Activated T-helper 2 cell treated with anti-CD3 and anti-CD28 coated beads, Interferon-gamma antibody, Interleukin-2, Interleukin-4, amounts not matched to agents 10 μg/mL and 5 μg/mL and 100 μg/mL, durations not matched to agents 14 hours and 24 hours and 36 hours (primary cell): Measurements from ENCODE around the gene GSE1. TPM values are rescaled to one million over a fixed set of nuclear protein-coding genes. Genes with fewer than 3 reads are reported as not detected.

Experiments
- DNase-seq: peaks from one replicate; pipeline ENCODE4 v3.0.0; 2021; ENCODE audit warnings: low spot score
- H3K27ac Mint-ChIP-seq: one replicate; pipeline ENCODE4 v1.8.0; 2021; ENCODE audit warnings: mixed read lengths
- H3K27me3 Mint-ChIP-seq: one replicate; pipeline ENCODE4 v1.8.0; 2021; ENCODE audit warnings: low read depth, mixed read lengths
- H3K36me3 Mint-ChIP-seq: one replicate; pipeline ENCODE4 v1.8.0; 2021; ENCODE audit warnings: low read depth, mixed read lengths
- H3K4me1 Mint-ChIP-seq: one replicate; pipeline ENCODE4 v1.8.0; 2021; ENCODE audit warnings: low read depth, mixed read lengths
- H3K4me3 Mint-ChIP-seq: one replicate; pipeline ENCODE4 v1.8.0; 2021; ENCODE audit warnings: low read depth, mild to moderate bottlenecking, moderate library complexity, mixed read lengths
- H3K9me3 Mint-ChIP-seq: one replicate; pipeline ENCODE4 v1.8.0; 2021; ENCODE audit warnings: mixed read lengths
- intact Hi-C: fragments of 100-400 bp; cut with micrococcal nuclease; formaldehyde crosslinking; loops from one replicate; pipeline ENCODE4 v1.15.1; 2023
- total RNA-seq: library from RNA; stranded (reverse); gene quantifications from 2 replicates; pipeline ENCODE4 v1.2.3, GENCODE V29; 2022

GSE1 gene
- total RNA-seq, 1 donor from 2014 or later: 37.2 TPM

GRCh38 chr16:85659336-85659735 is 46.2 kb downstream of the GSE1 start:
- Mint-ChIP-seq H3K27me3 (no peaks in the 10 kb centered on the region), H3K4me1 (no peaks in the 10 kb centered on the region), H3K36me3 (peaks cover 40% of the 10 kb centered on the region), H3K9me3 (no peaks in the 10 kb centered on the region), H3K27ac (no peak overlapping the region), H3K4me3 (no peak overlapping the region)
- intact Hi-C loops: loop anchor here (1.0 kb wide), 1 partner anchor 59 kb away; no protein-coding TSS in a partner anchor
- no peak for DNase-seq

DNA sequence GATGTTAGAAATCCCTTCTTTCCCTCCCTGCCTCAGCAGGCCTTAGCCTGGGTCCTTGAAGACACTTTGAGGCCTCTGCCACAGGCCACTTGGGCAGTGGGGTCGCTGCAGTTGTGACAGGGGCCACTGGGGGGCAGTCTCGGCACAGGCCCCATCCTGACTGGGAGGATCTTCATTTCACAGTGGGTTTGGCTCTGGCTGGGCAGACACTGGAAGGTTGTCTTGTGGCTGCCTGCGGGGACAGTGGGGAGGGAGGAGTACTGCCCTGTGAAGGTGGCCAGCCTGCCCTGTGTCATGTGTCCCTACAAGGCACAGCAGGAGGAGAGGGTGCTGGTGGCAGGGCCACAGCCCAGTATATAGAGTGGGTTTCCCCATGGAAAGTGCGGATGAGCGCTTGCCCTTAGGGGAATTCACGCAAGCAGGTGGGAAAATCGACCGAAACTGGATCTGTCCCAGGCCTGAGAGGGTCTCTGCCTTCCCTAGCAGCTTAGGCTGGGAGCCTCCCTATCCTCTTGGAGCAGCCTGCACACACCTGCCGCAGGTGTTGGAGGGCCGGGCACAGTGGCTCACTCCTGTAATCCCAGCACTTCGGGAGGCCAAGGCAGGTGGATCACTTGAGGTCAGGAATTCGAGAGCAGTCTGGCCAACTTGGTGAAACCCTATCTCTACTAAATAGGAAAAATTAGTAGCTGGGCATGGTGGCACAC is 46.8 kb downstream of the GSE1 start:
- Mint-ChIP-seq H3K36me3 (peaks cover 46% of the 10 kb centered on the region), H3K4me1 (no peaks in the 10 kb centered on the region), H3K27me3 (no peaks in the 10 kb centered on the region), H3K27ac (no peak overlapping the region), H3K4me3 (no peak overlapping the region), H3K9me3 (no peaks in the 10 kb centered on the region)
- DNase-seq: peak; percentile 40
- intact Hi-C loops: loop anchor here (1.0 kb wide), 1 partner anchor 58 kb away; no protein-coding TSS in a partner anchor

DNA sequence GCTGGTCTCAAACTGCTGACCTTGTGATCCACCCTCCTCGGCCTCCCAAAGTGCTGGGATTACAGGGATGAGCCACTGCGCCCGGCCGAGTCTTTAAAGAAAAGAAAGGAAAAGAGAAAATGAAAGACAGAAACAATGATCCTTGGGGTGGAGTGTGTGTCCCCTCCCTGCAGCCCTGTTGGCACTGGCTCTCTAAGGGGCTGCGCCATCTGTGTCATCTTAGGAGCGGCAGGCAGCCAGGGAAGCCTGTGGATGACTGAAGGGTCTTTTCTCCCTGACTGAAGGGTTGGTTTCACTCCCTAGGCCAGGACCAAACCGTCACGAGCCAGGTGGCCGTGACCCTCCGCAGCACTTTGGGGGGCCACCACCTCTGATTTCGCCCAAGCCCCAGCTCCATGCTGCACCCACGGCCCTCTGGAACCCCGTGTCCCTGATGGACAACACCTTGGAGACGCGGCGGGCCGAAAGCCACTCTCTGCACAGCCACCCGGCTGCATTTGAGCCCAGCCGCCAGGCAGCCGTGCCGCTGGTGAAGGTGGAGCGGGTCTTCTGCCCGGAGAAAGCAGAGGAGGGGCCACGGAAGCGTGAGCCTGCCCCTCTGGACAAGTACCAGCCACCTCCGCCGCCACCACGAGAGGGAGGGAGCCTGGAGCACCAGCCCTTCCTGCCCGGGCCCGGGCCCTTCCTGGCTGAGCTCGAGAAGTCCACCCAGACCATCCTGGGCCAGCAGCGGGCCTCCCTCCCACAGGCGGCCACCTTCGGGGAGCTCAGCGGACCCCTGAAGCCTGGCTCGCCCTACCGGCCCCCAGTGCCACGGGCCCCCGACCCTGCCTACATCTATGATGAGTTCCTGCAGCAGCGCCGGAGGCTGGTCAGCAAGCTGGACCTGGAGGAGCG is 48.0 kb downstream of the GSE1 start:
- intact Hi-C loops: no loop called here
- H3K27ac Mint-ChIP-seq: no peak overlapping the region
- DNase-seq: no peak
- H3K27me3 Mint-ChIP-seq: no peaks in the 10 kb centered on the region
- H3K36me3 Mint-ChIP-seq: peaks cover 56% of the 10 kb centered on the region
- no peak overlapping the region for H3K4me3 Mint-ChIP-seq
- no peaks in the 10 kb centered on the region for H3K9me3 Mint-ChIP-seq
- H3K4me1 Mint-ChIP-seq: no peaks in the 10 kb centered on the region

DNA sequence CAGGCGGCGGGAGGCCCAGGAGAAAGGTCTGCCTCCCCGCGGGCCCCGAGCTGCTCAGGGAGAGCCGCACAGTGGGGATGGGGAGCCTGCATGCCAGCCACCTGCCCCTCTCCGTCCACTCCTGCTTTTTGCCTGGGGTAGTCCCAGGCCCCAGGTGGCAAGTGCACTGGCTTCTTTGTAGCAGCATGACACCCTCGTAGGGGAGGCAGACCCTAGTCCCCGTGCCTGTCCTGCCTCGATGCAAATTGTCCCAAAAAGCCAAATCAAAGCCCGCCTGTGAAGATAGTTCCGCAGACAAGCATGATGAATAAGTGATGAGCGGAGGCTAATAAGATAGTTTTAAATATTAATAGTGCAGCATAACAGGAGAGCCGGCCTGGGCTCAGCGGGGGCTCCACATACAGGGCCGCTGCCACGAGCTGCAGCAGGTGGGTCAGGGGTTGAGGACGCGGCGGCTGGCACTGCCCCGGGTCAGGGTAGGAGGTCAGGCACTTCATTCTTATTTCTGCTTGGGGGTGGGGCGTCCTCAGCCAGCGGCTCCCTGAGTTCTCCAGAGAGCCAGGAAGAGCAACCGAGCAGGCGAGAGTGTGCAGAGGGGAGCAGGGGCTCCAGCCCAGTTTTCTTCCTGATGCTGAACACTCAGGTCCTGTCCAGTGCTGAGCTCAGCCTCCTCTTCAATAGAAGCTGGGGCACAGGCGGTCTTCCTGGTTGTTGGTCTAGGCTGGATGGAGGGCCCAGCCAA is 48.8 kb downstream of the GSE1 start:
- Mint-ChIP-seq H3K36me3 (peaks cover 58% of the 10 kb centered on the region), H3K27me3 (no peaks in the 10 kb centered on the region), H3K27ac (no peak overlapping the region), H3K4me3 (no peak overlapping the region), H3K4me1 (no peaks in the 10 kb centered on the region), H3K9me3 (no peaks in the 10 kb centered on the region)
- DNase-seq: no peak
- intact Hi-C loops: no loop called here

DNA sequence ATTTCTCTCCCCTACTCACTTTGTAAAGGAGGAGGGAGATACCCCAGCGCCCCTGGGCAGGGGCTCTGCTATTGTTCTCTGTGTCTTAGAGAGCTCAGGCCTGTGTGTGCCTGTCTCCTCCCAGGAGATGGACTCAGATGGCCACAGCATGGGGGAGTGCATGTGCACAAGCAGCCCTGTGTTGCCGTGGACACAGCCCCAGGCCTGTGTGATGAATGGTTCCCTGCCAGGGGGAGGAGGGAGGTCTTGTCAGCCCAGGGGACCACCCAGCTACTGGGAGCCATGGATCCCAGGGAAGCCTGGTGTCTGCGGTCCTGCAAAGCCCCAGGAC is 49.3 kb downstream of the GSE1 start:
- no peaks in the 10 kb centered on the region for H3K27me3 Mint-ChIP-seq
- H3K9me3 Mint-ChIP-seq: no peaks in the 10 kb centered on the region
- peaks cover 56% of the 10 kb centered on the region for H3K36me3 Mint-ChIP-seq

DNA sequence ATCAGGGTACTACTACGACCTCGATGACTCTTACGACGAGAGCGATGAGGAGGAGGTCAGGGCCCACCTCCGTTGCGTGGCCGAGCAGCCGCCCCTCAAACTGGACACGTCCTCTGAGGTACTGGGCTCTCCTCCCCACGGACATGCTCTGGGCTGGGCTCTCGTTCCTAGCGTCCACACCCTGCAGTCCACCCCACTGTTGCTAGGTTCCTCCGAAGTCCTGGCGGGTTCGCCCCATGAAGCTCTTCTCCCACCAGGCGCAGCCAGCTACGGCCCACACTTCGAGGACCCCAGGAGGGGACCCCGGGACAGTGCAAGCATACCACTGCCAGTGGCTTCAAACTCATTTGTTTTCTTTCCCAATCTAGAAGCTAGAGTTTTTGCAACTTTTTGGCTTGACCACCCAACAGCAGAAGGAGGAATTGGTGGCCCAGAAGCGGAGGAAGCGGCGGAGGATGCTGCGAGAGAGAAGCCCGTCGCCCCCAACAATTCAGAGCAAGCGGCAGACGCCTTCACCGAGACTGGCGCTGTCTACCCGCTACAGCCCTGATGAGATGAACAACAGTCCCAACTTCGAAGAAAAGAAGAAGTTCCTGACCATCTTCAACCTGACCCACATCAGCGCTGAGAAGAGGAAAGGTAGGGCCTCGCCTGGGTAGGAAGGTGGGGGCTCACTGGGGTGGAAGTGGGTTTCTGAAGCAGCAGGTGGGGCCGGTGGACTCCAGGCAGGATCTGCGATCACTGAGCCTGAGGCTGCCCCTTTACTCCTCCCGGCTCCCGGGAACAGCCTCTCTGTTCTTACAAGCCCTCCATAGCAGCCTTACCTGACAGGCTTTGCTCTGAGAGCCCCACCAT is 50.1 kb downstream of the GSE1 start:
- Mint-ChIP-seq H3K9me3 (no peaks in the 10 kb centered on the region), H3K27me3 (no peaks in the 10 kb centered on the region), H3K4me3 (no peak overlapping the region), H3K4me1 (no peaks in the 10 kb centered on the region), H3K36me3 (peaks cover 60% of the 10 kb centered on the region), H3K27ac (no peak overlapping the region)
- no peak for DNase-seq
- intact Hi-C loops: no loop called here

More for the DNA sequence above, 49.3 kb downstream of the GSE1 start:
- intact Hi-C loops: no loop called here
- no peak for DNase-seq
- H3K27ac Mint-ChIP-seq: no peak overlapping the region
- no peaks in the 10 kb centered on the region for H3K4me1 Mint-ChIP-seq
- no peak overlapping the region for H3K4me3 Mint-ChIP-seq

GRCh38 chr16:85663891-85664321 is 50.8 kb downstream of the GSE1 start:
- DNase-seq: no peak
- Mint-ChIP-seq H3K4me1 (no peaks in the 10 kb centered on the region), H3K4me3 (no peak overlapping the region), H3K9me3 (no peaks in the 10 kb centered on the region), H3K36me3 (peaks cover 65% of the 10 kb centered on the region), H3K27me3 (no peaks in the 10 kb centered on the region), H3K27ac (no peak overlapping the region)
- intact Hi-C loops: no loop called here

DNA sequence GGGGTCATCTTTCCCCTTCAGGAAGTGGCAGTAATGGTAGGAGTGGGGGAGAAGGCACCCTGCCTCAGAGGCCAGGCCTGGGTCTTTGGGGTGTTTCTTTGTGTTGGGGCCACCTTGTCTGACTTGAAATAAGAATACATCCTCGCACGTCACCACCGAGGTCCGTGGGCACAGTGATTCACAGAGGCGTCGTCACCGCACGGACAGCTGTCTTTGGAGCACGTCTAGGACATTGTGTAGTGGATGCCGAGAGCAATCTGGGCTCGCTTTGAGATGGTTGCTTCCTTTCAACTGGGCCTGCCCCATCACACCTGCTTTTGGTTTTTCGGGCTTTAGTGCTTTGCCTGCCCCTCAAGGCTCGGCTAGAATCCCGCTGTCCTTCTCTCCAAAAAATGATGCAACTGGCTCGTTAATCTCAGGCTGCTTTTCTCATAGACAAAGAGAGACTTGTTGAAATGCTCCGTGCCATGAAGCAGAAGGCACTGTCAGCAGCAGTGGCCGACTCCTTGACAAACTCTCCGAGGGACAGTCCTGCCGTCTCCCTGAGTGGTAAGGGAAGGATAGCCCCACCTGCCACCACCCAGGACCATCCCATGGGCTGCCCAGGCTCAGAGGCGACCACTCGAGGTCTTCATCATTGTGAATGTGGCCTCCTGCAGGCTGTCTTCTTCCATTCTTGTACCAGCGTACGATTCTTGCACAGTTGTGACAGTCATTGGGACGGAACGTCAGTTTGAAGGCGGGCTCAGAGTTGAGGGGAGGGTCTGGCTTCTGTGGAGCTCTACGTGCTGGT is 51.7 kb downstream of the GSE1 start:
- no peak overlapping the region for H3K4me3 Mint-ChIP-seq
- H3K36me3 Mint-ChIP-seq: peaks cover 69% of the 10 kb centered on the region
- no peaks in the 10 kb centered on the region for H3K9me3 Mint-ChIP-seq
- no peak overlapping the region for H3K27ac Mint-ChIP-seq
- H3K27me3 Mint-ChIP-seq: no peaks in the 10 kb centered on the region
- no peaks in the 10 kb centered on the region for H3K4me1 Mint-ChIP-seq
- DNase-seq: no peak
- intact Hi-C loops: no loop called here

- Mint-ChIP-seq H3K36me3 (peaks cover 73% of the 10 kb centered on the region), H3K27ac (no peak overlapping the region), H3K9me3 (no peaks in the 10 kb centered on the region), H3K4me1 (no peaks in the 10 kb centered on the region), H3K27me3 (no peaks in the 10 kb centered on the region), H3K4me3 (no peak overlapping the region)
- DNase-seq: no peak
- intact Hi-C loops: no loop called here
Observed at GRCh38 chr16:85665373-85665740, 52.2 kb downstream of the GSE1 start.

DNA sequence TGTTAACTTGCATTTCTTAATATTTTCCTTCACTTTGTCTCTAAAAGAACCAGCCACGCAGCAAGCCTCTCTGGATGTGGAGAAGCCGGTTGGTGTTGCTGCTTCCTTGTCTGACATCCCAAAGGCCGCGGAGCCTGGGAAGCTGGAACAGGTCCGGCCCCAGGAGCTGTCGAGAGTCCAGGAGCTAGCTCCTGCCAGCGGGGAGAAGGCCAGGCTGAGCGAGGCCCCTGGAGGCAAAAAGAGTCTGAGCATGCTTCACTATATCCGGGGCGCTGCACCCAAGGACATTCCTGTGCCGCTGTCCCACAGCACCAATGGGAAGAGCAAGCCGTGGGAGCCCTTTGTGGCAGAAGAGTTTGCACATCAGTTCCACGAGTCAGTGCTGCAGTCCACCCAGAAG is 52.8 kb downstream of the GSE1 start:
- peaks cover 78% of the 10 kb centered on the region for H3K36me3 Mint-ChIP-seq
- DNase-seq: no peak
- H3K27me3 Mint-ChIP-seq: no peaks in the 10 kb centered on the region
- H3K4me3 Mint-ChIP-seq: no peak overlapping the region
- intact Hi-C loops: no loop called here
- no peak overlapping the region for H3K27ac Mint-ChIP-seq
- H3K4me1 Mint-ChIP-seq: no peaks in the 10 kb centered on the region
- no peaks in the 10 kb centered on the region for H3K9me3 Mint-ChIP-seq

GRCh38 chr16:85667261-85667660 is 54.1 kb downstream of the GSE1 start:
- Mint-ChIP-seq H3K36me3 (peaks cover 83% of the 10 kb centered on the region), H3K9me3 (no peaks in the 10 kb centered on the region), H3K4me3 (no peak overlapping the region), H3K27me3 (no peaks in the 10 kb centered on the region), H3K27ac (no peak overlapping the region), H3K4me1 (no peaks in the 10 kb centered on the region)
- DNase-seq: no peak
- intact Hi-C loops: no loop called here
